CD4-positive, alpha-beta T cell treated with Interleukin-1 beta for 1 hour (primary cell): ENCODE results near the gene CYP4F8.

ENCODE experiments used
- DNase-seq, 2 donors: peaks; one replicate each; pipeline ENCODE4 v3.0.0-alpha.2; 2020 to 2022

CYP4F8 gene

GRCh38 chr19:15616627-15617270 is 1.7 kb downstream of the CYP4F8 start:
- DNase-seq, result no peak

- no peak for DNase-seq
Observed at GRCh38 chr19:15618321-15618720, 3.3 kb downstream of the CYP4F8 start.

- no peak for DNase-seq
Observed at GRCh38 chr19:15621801-15622200, 6.8 kb downstream of the CYP4F8 start.

GRCh38 chr19:15622991-15623390 is 8.0 kb downstream of the CYP4F8 start:
- DNase-seq, result no peak

- no peak for DNase-seq
Observed at GRCh38 chr19:15623711-15624318, 8.8 kb downstream of the CYP4F8 start.

GRCh38 chr19:15628236-15629002 is 13.4 kb downstream of the CYP4F8 start:
- DNase-seq, result no peak

GRCh38 chr19:15629003-15629880 is 14.2 kb downstream of the CYP4F8 start:
- peak; percentile 79 to 85 for DNase-seq

- DNase-seq, result peak; percentile 13 to 22
Observed at GRCh38 chr19:15631817-15632216, 16.8 kb downstream of the CYP4F8 start.

GRCh38 chr19:15633082-15633835 is 18.2 kb downstream of the CYP4F8 start:
- DNase-seq, result no peak

GRCh38 chr19:15634105-15634504 is 19.1 kb downstream of the CYP4F8 start:
- no peak for DNase-seq

GRCh38 chr19:15635016-15635805 is 20.2 kb downstream of the CYP4F8 start:
- no peak for DNase-seq

- DNase-seq, result no peak
Observed at GRCh38 chr19:15636026-15636425, 21.0 kb downstream of the CYP4F8 start.

- no peak for DNase-seq
Observed at GRCh38 chr19:15639596-15639995, 24.6 kb downstream of the CYP4F8 start.

- DNase-seq, result peak in 1 of 2 donors; percentile 18
Observed at GRCh38 chr19:15640294-15640903, 25.4 kb downstream of the CYP4F8 start, which contains the start of gene CYP4F3. TSS of gene CYP4F3 (plus strand) at chr19:15640897. CDS start at chr19:15641416, 519 bp downstream.

GRCh38 chr19:15640904-15641597 is 26.0 kb downstream of the CYP4F8 start:
- no peak for DNase-seq

GRCh38 chr19:15641901-15642491 is 27.0 kb downstream of the CYP4F8 start:
- DNase-seq, result peak in 1 of 2 donors; percentile 22

GRCh38 chr19:15642807-15643206 is 27.8 kb downstream of the CYP4F8 start:
- DNase-seq, result no peak

- no peak for DNase-seq
Observed at GRCh38 chr19:15643387-15643786, 28.4 kb downstream of the CYP4F8 start.

- no peak for DNase-seq
Observed at GRCh38 chr19:15644066-15644741, 29.2 kb downstream of the CYP4F8 start.
